ENCODE results near the gene CCDC73. TPM values are rescaled to one million over a fixed set of nuclear protein-coding genes. Genes with fewer than 3 reads are reported as not detected.

CCDC73 gene
- total RNA-seq, 1 experiment from 2014 or later, result 0.04 TPM

GRCh38 chr11:32705309-32706033 is 89.0 kb downstream of the CCDC73 start:
- H3K4ac ChIP-seq (ENCODE audit: low read depth, low read length), result no peak overlapping the region
- no peak overlapping the region for H3K14ac ChIP-seq (ENCODE audit: insufficient read depth, low read length)
- Mint-ChIP-seq H3K27ac (no peak overlapping the region), H3K9me3 (peaks cover 9 to 10% of the 10 kb centered on the region in 2 experiments; a peak in 4 of 5 replicates), H3K36me3 (ENCODE audit: insufficient read depth in 1 of 3, low read depth in 3 of 3) (peaks cover 0 to 10% (median 5%) of the 10 kb centered on the region in 3 experiments; a peak in 2 of 7 replicates), H3K27me3 (ENCODE audit: low read depth) (no peaks in the 10 kb centered on the region; the same call in 1 of the 2 replicates), H3K4me3 (no peak overlapping the region), H3K4me1 (no peaks in the 10 kb centered on the region)
- H3K18ac ChIP-seq (ENCODE audit: insufficient read length, low read depth, low read length), result no peak overlapping the region
- no peak overlapping the region for H2BK120ac ChIP-seq (ENCODE audit: low read depth, low read length, poor library complexity, severe bottlenecking)
- H3K27me3 ChIP-seq (ENCODE audit: insufficient read depth, low read length), result no peaks in the 10 kb centered on the region
- H4K8ac ChIP-seq (replicated peaks; ENCODE audit: insufficient read length, low read depth, low read length), result no peak overlapping the region
- no peak overlapping the region for H2BK5ac ChIP-seq (ENCODE audit: insufficient read length, low read length)
- no peak overlapping the region for H2AFZ ChIP-seq (ENCODE audit: low read length)
- no peak overlapping the region for H2BK15ac ChIP-seq (ENCODE audit: low read depth, low read length)
- H3K4me1 ChIP-seq (ENCODE audit: insufficient read depth, low read length), result no peaks in the 10 kb centered on the region
- no peaks in the 10 kb centered on the region for H3K79me1 ChIP-seq (ENCODE audit: insufficient read depth, low read depth, low read length, poor library complexity, severe bottlenecking)
- H4K5ac ChIP-seq (ENCODE audit: insufficient read length, low read depth, low read length), result no peak overlapping the region
- no peak overlapping the region for H3T11ph ChIP-seq (ENCODE audit: low read length)
- no peak overlapping the region for H2BK20ac ChIP-seq (ENCODE audit: low read depth, low read length, poor library complexity, severe bottlenecking)
- H3K56ac ChIP-seq (ENCODE audit: insufficient read length, low read depth, low read length), result no peak overlapping the region
- no CpG with 5 or more reads among the region's 12 CpGs for WGBS (ENCODE audit: extremely low coverage, insufficient read length, low lambda C conversion rate)
- no peaks in the 10 kb centered on the region for H3K79me2 ChIP-seq (ENCODE audit: insufficient read depth, low read length)
- no peaks in the 10 kb centered on the region for H4K20me1 ChIP-seq (ENCODE audit: control insufficient read depth, insufficient read depth, insufficient read length)
- no peak overlapping the region for H2BK12ac ChIP-seq (ENCODE audit: insufficient read length, low read depth, low read length)
- DNase-seq, result no peak
- no peak overlapping the region for H3K9ac ChIP-seq (ENCODE audit: extremely low read depth, insufficient read length, low read length)
- no peak overlapping the region for H3K4me2 ChIP-seq (ENCODE audit: insufficient read depth, insufficient read length, low read length)
- peaks cover 5% of the 10 kb centered on the region for H3K9me3 ChIP-seq (ENCODE audit: control insufficient read depth, low read depth, low read length)
- no peaks in the 10 kb centered on the region for H3K23me2 ChIP-seq (ENCODE audit: insufficient read length, low read depth, low read length, poor library complexity, severe bottlenecking)
- no peak overlapping the region for H2AK5ac ChIP-seq (ENCODE audit: insufficient read length, low read length)
- H3K27ac ChIP-seq (ENCODE audit: insufficient read length, low read depth, low read length), result no peak overlapping the region
- H4K91ac ChIP-seq (ENCODE audit: insufficient read length, low read depth, low read length), result no peak overlapping the region
- no peak overlapping the region for H3K23ac ChIP-seq (ENCODE audit: insufficient read length, low read depth, low read length)
- TF ChIP-seq CTCF (conservative IDR thresholded peaks at IDR 0.05), result no peak
